AG04450 (cell line): ENCODE data around the gene TLE4. TPM values are rescaled to one million over a fixed set of nuclear protein-coding genes. Genes with fewer than 3 reads are reported as not detected.

Experiments used
- CTCF ChIA-PET: fragments of 300-600, 350-600 bp; formaldehyde crosslinking; extraction: SDS; loops from one replicate; lab custom pipeline; 2022; ENCODE audit warnings: antibody characterized with exemption, inconsistent platforms; lab: Charles Lee
- POLR2A ChIA-PET: fragments of 350-600 bp; formaldehyde crosslinking; extraction: SDS; loops from one replicate; lab custom pipeline; 2021; ENCODE audit warnings: antibody characterized with exemption, inconsistent platforms; lab: Yijun Ruan, JAX
- DNase-seq: peaks from one replicate; pipeline ENCODE4 v3.0.0-alpha.2; 2011; ENCODE audit warnings: low read depth, low spot score
- H3K27ac ChIP-seq: one replicate; pipeline ENCODE4 v1.5.1; 2012; ENCODE audit warnings: low read depth, low read length, control low read depth
- H3K27me3 ChIP-seq: one replicate; pipeline ENCODE4 v1.6.0; 2012; ENCODE audit warnings: low read length; ENCODE audit not compliant: control insufficient read depth, insufficient read depth
- H3K4me3 ChIP-seq: 2 replicates; pipeline ENCODE4 v1.5.1; 2011; ENCODE audit warnings: mild to moderate bottlenecking, low read depth, low read length, control low read depth
- H3K9me3 ChIP-seq: 2 replicates; pipeline ENCODE4 v1.5.1; 2012; ENCODE audit warnings: low read length; ENCODE audit not compliant: control insufficient read depth, insufficient read depth
- polyA plus RNA-seq: library from polyadenylated mRNA; depleted of rRNA; stranded (reverse); fragments of >200 nt; gene quantifications from 2 replicates; pipeline ENCODE4 v1.2.3, GENCODE V29; 2011
- TF ChIP-seq, protein P1 (sequence below): IDR thresholded peaks from 2 replicates; pipeline ENCODE4 v1.5.1; 2011; ENCODE audit warnings: low read depth, low read length, control low read depth, inconsistent platforms

The TLE4 gene
- polyA plus RNA-seq, 1 experiment: 53.4 TPM

DNA sequence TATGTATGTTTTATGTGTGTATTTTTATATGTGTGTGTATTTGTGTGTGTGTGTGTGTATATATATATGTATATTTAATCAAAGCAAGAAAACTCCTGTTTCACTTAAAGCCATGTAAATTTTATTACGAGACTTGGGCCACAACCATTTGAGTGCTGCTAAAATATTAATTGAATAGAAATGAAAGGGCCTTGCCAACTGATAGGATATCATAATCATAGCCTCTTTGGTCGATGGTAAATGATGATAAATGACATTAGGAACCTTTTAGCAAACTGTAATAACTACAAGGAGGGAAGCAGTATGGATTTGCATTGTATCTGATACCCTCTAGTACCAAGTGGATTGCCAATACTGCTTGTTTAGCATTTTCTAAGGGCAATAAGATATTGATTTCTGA lies 7.9 kb downstream of the TLE4 start:
- CTCF ChIA-PET: no interaction called here
- TF ChIP-seq, protein P1, sequence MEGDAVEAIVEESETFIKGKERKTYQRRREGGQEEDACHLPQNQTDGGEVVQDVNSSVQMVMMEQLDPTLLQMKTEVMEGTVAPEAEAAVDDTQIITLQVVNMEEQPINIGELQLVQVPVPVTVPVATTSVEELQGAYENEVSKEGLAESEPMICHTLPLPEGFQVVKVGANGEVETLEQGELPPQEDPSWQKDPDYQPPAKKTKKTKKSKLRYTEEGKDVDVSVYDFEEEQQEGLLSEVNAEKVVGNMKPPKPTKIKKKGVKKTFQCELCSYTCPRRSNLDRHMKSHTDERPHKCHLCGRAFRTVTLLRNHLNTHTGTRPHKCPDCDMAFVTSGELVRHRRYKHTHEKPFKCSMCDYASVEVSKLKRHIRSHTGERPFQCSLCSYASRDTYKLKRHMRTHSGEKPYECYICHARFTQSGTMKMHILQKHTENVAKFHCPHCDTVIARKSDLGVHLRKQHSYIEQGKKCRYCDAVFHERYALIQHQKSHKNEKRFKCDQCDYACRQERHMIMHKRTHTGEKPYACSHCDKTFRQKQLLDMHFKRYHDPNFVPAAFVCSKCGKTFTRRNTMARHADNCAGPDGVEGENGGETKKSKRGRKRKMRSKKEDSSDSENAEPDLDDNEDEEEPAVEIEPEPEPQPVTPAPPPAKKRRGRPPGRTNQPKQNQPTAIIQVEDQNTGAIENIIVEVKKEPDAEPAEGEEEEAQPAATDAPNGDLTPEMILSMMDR: no peak
- H3K27ac ChIP-seq: no peak overlapping the region
- no peak overlapping the region for H3K4me3 ChIP-seq
- no peaks in the 10 kb centered on the region for H3K27me3 ChIP-seq
- DNase-seq: no peak
- H3K9me3 ChIP-seq: no peaks in the 10 kb centered on the region
- POLR2A ChIA-PET: interaction anchor here (0.9 kb wide), 1 partner anchor 8 kb away, joined by 3 read pairs; the partner anchor contains the start of gene TLE4

DNA sequence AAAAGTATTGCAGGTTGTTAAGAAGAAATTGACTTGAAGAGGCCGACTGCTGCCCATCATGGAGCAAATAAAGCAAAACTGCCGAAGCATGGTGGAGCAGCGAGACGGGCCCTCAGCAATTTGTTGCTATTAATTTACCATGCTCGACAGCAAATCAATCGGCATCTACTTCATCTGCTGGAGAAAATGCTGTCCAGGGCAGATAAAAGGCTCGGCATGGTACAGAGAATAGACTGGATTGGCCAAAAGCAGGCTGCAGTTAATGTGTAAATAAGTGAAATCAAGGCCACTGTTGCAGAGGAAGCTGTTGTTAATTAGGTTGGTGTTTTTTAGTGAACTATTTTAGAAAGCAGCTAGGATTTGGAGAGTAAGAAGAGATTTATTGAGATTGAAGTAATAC lies 8.3 kb downstream of the TLE4 start:
- ChIA-PET POLR2A (interaction anchor here (0.9 kb wide), 1 partner anchor 8 kb away, joined by 3 read pairs; the partner anchor contains the start of gene TLE4), CTCF (no interaction called here)
- Histone ChIP-seq H3K4me3 (no peak overlapping the region), H3K27me3 (no peaks in the 10 kb centered on the region), H3K9me3 (no peaks in the 10 kb centered on the region), H3K27ac (no peak overlapping the region)
- no peak for DNase-seq
- TF ChIP-seq, protein P1: no peak

DNA sequence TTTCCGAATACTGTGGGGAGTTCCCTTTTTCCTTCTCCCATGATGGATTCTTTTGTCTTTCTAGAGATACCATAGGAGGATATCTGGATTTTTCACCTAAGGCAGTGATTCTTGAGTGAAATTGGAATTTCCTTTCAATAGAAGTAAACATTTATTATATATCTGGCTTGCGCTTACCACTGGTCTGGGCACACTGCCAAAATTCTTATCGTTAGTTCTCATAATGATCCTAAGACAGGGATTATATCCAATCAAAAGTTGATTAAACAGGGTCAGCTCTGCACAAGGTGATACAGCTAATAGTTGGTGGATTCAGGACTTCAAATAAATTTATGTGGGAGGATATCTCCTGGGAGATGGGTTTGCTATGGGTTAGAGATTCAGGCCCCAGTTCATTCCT lies 9.6 kb downstream of the TLE4 start:
- no peak overlapping the region for H3K4me3 ChIP-seq
- H3K9me3 ChIP-seq: no peaks in the 10 kb centered on the region
- TF ChIP-seq, protein P1: no peak
- H3K27me3 ChIP-seq: no peaks in the 10 kb centered on the region
- CTCF ChIA-PET: interaction anchor here (1.2 to 1.4 kb wide), 2 partner anchors 452 to 594 kb away, joined by 3 to 4 read pairs; no protein-coding TSS in a partner anchor
- peak overlapping the region; percentile 57 for H3K27ac ChIP-seq
- POLR2A ChIA-PET: interaction anchor here (1.1 kb wide), 1 partner anchor 10 kb away, joined by 4 read pairs; the partner anchor contains the start of gene TLE4
- no peak for DNase-seq

DNA sequence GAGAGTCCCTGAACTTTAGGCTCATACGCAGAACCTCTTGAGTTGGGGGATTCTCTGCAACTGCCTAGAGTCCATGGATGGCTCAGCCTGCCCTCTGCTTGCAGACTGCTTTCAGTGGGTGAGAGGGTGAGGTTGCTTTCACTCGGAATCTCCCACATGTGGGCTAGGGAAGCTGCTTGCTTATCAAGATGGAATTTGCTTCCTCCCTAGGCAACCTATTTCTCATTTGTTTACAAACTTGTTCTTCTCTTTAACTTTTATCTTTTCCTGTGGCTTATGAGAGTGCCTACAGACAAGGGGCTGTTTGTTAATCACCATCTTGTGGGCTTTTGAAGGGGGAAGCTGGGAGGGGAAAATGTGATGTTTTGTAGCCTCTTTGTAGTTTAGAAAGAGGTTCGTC lies 10.0 kb downstream of the TLE4 start:
- no peak overlapping the region for H3K4me3 ChIP-seq
- ChIA-PET CTCF (interaction anchor here (0.6 to 1.4 kb wide), 4 partner anchors 33 to 594 kb away, joined by 3 to 4 read pairs (median 4); no protein-coding TSS in a partner anchor), POLR2A (interaction anchor here (1.1 kb wide), 1 partner anchor 10 kb away, joined by 4 read pairs; the partner anchor contains the start of gene TLE4)
- H3K27ac ChIP-seq: peak overlapping the region; percentile 57
- TF ChIP-seq, protein P1: no peak
- peak; percentile 76 for DNase-seq
- no peaks in the 10 kb centered on the region for H3K9me3 ChIP-seq
- no peaks in the 10 kb centered on the region for H3K27me3 ChIP-seq

DNA sequence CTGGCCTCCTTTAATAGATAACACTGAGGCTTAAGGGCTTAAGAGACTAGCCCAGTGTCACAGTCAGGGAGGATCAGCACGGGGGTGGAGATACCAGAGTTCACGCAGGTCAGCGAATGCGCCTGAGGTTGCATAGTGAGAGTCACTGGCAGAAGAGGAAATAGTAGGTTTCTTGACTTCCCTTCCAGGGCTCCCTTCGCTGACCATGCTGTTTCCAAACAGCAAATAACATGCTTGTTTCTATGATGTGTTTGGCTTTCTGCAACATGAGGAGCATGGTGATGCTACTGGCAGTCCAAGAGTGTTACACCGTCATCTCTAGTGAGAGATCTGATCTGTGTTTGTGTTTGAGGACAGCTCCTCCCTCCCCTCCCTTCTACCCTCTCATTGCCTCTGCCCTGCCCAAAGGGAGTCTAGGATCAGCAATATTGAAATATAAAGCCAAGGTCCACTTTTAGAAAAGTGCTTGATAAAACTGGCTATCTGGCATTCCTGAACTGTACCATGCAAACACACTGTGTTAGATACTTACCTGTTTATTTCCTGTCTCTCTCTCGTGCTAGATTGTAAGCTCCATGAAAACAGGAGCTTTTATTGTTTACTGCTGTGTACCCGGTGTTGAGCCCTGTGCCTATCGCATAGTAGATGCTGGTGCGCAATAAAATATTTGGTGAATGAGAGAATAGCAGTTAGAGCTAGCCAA lies 12.3 kb downstream of the TLE4 start:
- Histone ChIP-seq H3K9me3 (no peaks in the 10 kb centered on the region), H3K27ac (no peak overlapping the region), H3K27me3 (no peaks in the 10 kb centered on the region), H3K4me3 (no peak overlapping the region)
- DNase-seq: no peak
- CTCF ChIA-PET: interaction anchor here (0.6 to 1.2 kb wide), 3 partner anchors 10 to 1400 kb away, joined by 3 read pairs; partner anchors contain the start of gene TLE4
- TF ChIP-seq, protein P1: no peak
- POLR2A ChIA-PET: interaction anchor here (0.6 kb wide), 1 partner anchor 13 kb away, joined by 5 read pairs; no protein-coding TSS in a partner anchor
